HepG2 (cell line): ENCODE results near the gene NCR1. TPM values are rescaled to one million over a fixed set of nuclear protein-coding genes. Genes with fewer than 3 reads are reported as not detected.
"Not testable (repeated sequence)": the region's sequence is repeated elsewhere in the genome, so short reads cannot be mapped to it uniquely, and the experiment has no call there.

Source experiments
- ATAC-seq: fragments of 200-7000 bp; cut with Tn5 transposase; 3 replicates; pipeline ENCODE4 v1.9.1; 2020; ENCODE audit warnings: mild to moderate bottlenecking, moderate library complexity
- BruUV-seq: library from RNA; stranded (reverse); fragments of 400-500 nt; replicated peaks from 2 replicates; lab custom pipeline; 2021; lab: Mats Ljungman, UMichigan
- CTCF ChIA-PET: fragments of 300-600 bp; formaldehyde crosslinking; extraction: SDS; loops from one replicate; lab custom pipeline; 2021; ENCODE audit warnings: low total read pairs, inconsistent platforms, low intra/inter-chr PET ratio; lab: Yijun Ruan, JAX
- POLR2A ChIA-PET: fragments of 350-600 bp; sonication (Branson Sonifier 250); formaldehyde crosslinking; loops from one replicate; lab custom pipeline; 2020; ENCODE audit warnings: antibody characterized with exemption, inconsistent platforms; lab: Yijun Ruan, JAX
- DNase-seq: peaks from one replicate; pipeline ENCODE4 v3.0.0-alpha.2; 2015; ENCODE audit warnings: low spot score
- FAIRE-seq: peaks from 3 replicates; lab custom pipeline; 2011; peaks lifted over from hg19 to GRCh38; lab: Jason Lieb, UNC
- H2AFZ ChIP-seq: one replicate; pipeline ENCODE4 v1.6.1; 2011; ENCODE audit warnings: low read length, inconsistent platforms
- H3K27ac ChIP-seq: fragments of 300-600 bp; 3 replicates; pipeline ENCODE4 v1.8.0; 2011; ENCODE audit warnings: mixed run types, mild to moderate bottlenecking, mixed read lengths, low read length, inconsistent platforms; ENCODE audit not compliant: insufficient read depth; ENCODE audit errors: extremely low read length
- H3K27me3 ChIP-seq, 2 experiments: fragments of 200-600 bp in 1 of 2; 2 replicates in 1 of 2; 3 replicates in 1 of 2; pipeline versions ENCODE4 v1.6.0 to v1.8.0; 2011; ENCODE audit warnings: low read length in 2 of 2, mild to moderate bottlenecking in 2 of 2, moderate library complexity in 2 of 2, inconsistent platforms in 1 of 2; ENCODE audit not compliant: insufficient read depth in 2 of 2, control insufficient read depth in 1 of 2
- H3K36me3 ChIP-seq, 2 experiments: fragments of 200-600 bp in 1 of 2; replicated peaks in 1 of 2; 2 replicates in 1 of 2; 3 replicates in 1 of 2; pipeline versions ENCODE4 v1.5.1 to v1.8.0; 2011; ENCODE audit warnings: low read length in 2 of 2, inconsistent platforms in 1 of 2; ENCODE audit not compliant: insufficient read depth in 2 of 2, control insufficient read depth in 1 of 2
- H3K4me1 ChIP-seq: 2 replicates; pipeline ENCODE4 v1.5.1; 2012; ENCODE audit warnings: low read length, inconsistent platforms; ENCODE audit not compliant: insufficient read depth
- H3K4me2 ChIP-seq: 2 replicates; pipeline ENCODE4 v1.6.0; 2011; ENCODE audit warnings: low read depth, low read length, inconsistent platforms
- H3K4me3 ChIP-seq, 3 experiments: fragments of 200-600 bp in 1 of 3; sonication (generic), shearing (Covaris generic) in 1 of 3; replicated peaks in 1 of 3; 2 replicates each; pipeline ENCODE4 v1.5.1; 2011 to 2016; ENCODE audit warnings: low read length in 3 of 3, inconsistent platforms in 2 of 3, low read depth in 2 of 3, mild to moderate bottlenecking in 2 of 3, control low read depth in 1 of 3, mixed read lengths in 1 of 3; ENCODE audit not compliant: insufficient read depth in 1 of 3
- H3K79me2 ChIP-seq: one replicate; pipeline ENCODE4 v1.6.1; 2011; ENCODE audit warnings: low read length, inconsistent platforms; ENCODE audit not compliant: insufficient read depth
- H3K9ac ChIP-seq: 2 replicates; pipeline ENCODE4 v1.6.0; 2011; ENCODE audit warnings: mild to moderate bottlenecking, low read depth, low read length, inconsistent platforms; ENCODE audit not compliant: insufficient read depth
- H3K9me3 ChIP-seq: 2 replicates; pipeline ENCODE4 v1.5.1; 2012; ENCODE audit warnings: mild to moderate bottlenecking, low read length
- H4K20me1 ChIP-seq: 2 replicates; pipeline ENCODE4 v1.6.0; 2011; ENCODE audit warnings: inconsistent platforms, mild to moderate bottlenecking, low read length, moderate library complexity; ENCODE audit not compliant: insufficient read depth
- BRCA1 ChIP-seq: sonication (generic); formaldehyde crosslinking; IDR thresholded peaks from 2 replicates; pipeline ENCODE4 v1.4.0; 2020; ENCODE audit warnings: missing genetic modification reagents
- HOXA7 ChIP-seq: sonication (generic); formaldehyde crosslinking; IDR thresholded peaks from 2 replicates; pipeline ENCODE4 v1.8.1; 2022; ENCODE audit warnings: mild to moderate bottlenecking, missing genetic modification reagents, moderate library complexity
- POLR2AphosphoS2 ChIP-seq: IDR thresholded peaks from 2 replicates; pipeline ENCODE4 v1.6.1; 2011; ENCODE audit warnings: low read depth, low read length, improper control_type of control experiment
- ZFX ChIP-seq: sonication (generic); formaldehyde crosslinking; IDR thresholded peaks from 2 replicates; pipeline ENCODE4 v1.4.0; 2020; ENCODE audit warnings: mild to moderate bottlenecking, low read depth, missing genetic modification reagents, moderate library complexity
- ZKSCAN5 ChIP-seq: sonication (generic); formaldehyde crosslinking; IDR thresholded peaks from 2 replicates; pipeline ENCODE4 v1.5.1; 2020; ENCODE audit warnings: mild to moderate bottlenecking, missing genetic modification reagents
- ZNF331 ChIP-seq: sonication (generic); formaldehyde crosslinking; IDR thresholded peaks from 2 replicates; pipeline ENCODE4 v1.4.0; 2020; ENCODE audit warnings: missing genetic modification reagents
- ZNF598 ChIP-seq: sonication (generic); formaldehyde crosslinking; IDR thresholded peaks from 2 replicates; pipeline ENCODE4 v1.5.1; 2020; ENCODE audit warnings: mild to moderate bottlenecking, missing genetic modification reagents, borderline replicate concordance
- ZNF724P ChIP-seq: sonication (generic); formaldehyde crosslinking; IDR thresholded peaks from 2 replicates; pipeline ENCODE4 v1.8.0; 2022; ENCODE audit warnings: missing genetic modification reagents, borderline replicate concordance
- WGBS: methylation state at CpG from one replicate; pipeline ENCODE4 v1.1.6; 2017; ENCODE audit warnings: low lambda C conversion rate; 5-methylcytosine and 5-hydroxymethylcytosine counted together
- in situ Hi-C: cut with HindIII; loops from 2 replicates; pipeline ENCODE4 v1.10.0; 2017; ENCODE audit warnings: low pct_unique_long_range_greater_than_20kb; ENCODE audit not compliant: extremely low pct_ligation_motif_present
- intact Hi-C: fragments of 100-400 bp; cut with micrococcal nuclease; formaldehyde crosslinking; loops from one replicate; pipeline ENCODE4 v1.10.0; 2022; ENCODE audit not compliant: unreplicated experiment
- polyA plus RNA-seq, 8 experiments: library from polyadenylated mRNA; depleted of rRNA in 3 of 8; stranded (reverse) in 7 of 8; unstranded in 1 of 8; fragments of >200 nt; fragmentation: Illumina TruSeq in 4 of 8; extraction: Trizol in 4 of 8; gene quantifications; 2 replicates each; pipeline versions ENCODE4 v1.2.1 to v1.2.3, GENCODE V29; 2011 to 2016; ENCODE audit warnings: low read depth in 4 of 8, missing spikeins in 1 of 8, mixed read lengths in 1 of 8; ENCODE audit not compliant: insufficient read depth in 1 of 8
- total RNA-seq, 5 experiments: library from RNA; depleted of rRNA; stranded (reverse); fragments of >200 nt; fragmentation: Illumina TruSeq; extraction: Trizol; gene quantifications; 2 replicates each; pipeline ENCODE4 v1.2.3, GENCODE V29; 2016; ENCODE audit warnings: low read depth in 1 of 5
- TF ChIP-seq, protein P1 (sequence below): sonication (generic); formaldehyde crosslinking; IDR thresholded peaks from 2 replicates; pipeline ENCODE4 v1.8.1; 2023; ENCODE audit warnings: missing genetic modification reagents, mild to moderate bottlenecking, borderline replicate concordance

Gene NCR1
- total and polyA plus RNA-seq, 2 of the 13 experiments (the other 11 are each of a cell fraction or from before 2014, with no cell fraction given), result not detected

GRCh38 chr19:54903303-54903702, 2.6 kb upstream of the NCR1 start (continued):
- TF ChIP-seq ZFX (CRISPR knock-in tag) (no peak), BRCA1 (CRISPR knock-in tag) (no peak), HOXA7 (no peak), ZNF331 (CRISPR knock-in tag) (no peak), POLR2AphosphoS2 (no peak), ZNF724P (CRISPR knock-in tag) (no peak), ZNF598 (CRISPR knock-in tag) (no peak), ZKSCAN5 (CRISPR knock-in tag) (no peak)
- TF ChIP-seq, protein P1, sequence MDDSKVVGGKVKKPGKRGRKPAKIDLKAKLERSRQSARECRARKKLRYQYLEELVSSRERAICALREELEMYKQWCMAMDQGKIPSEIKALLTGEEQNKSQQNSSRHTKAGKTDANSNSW (CRISPR knock-in tag), result no peak

- not testable (repeated sequence) for H3K4me1 ChIP-seq
These were observed 1.7 kb upstream of the NCR1 start for GRCh38 chr19:54904261-54904660.

More at GRCh38 chr19:54904261-54904660, 1.7 kb upstream of the NCR1 start:
- DNase-seq, H3K9me3 ChIP-seq, H3K4me3 ChIP-seq, H3K36me3 ChIP-seq, intact Hi-C loops, FAIRE-seq, BruUV-seq, CTCF ChIA-PET, H3K79me2 ChIP-seq, POLR2A ChIA-PET, in situ Hi-C loops, H4K20me1 ChIP-seq, H3K4me2 ChIP-seq, H2AFZ ChIP-seq, H3K27ac ChIP-seq, ATAC-seq, H3K9ac ChIP-seq: not testable (repeated sequence)
- H3K27me3 ChIP-seq, result peaks cover 2 to 16% of the 10 kb centered on the region in 2 experiments; a peak in 2 of 5 replicates
- 41% methylated on average over 4 of the region's 4 CpGs for WGBS
